NCI-H2171 treated with DMSO at 0.1 percent for 48 hours (cell line): ENCODE measurements around the gene CCDC183.
"Not testable (repeated sequence)": the region's sequence is repeated elsewhere in the genome, so short reads cannot be mapped to it uniquely, and the experiment has no call there.

Experiments
- DNase-seq: peaks from one replicate; lab custom pipeline; 2025; lab: John Stamatoyannopoulos, UW

Gene CCDC183

GRCh38 chr9:136796238-136796774 is at the start of gene CCDC183:
TSS of gene CCDC183 (plus strand) at chr9:136796338. CDS start at chr9:136796398, 60 bp downstream.
- no peak for DNase-seq

GRCh38 chr9:136746621-136747020 is 49.5 kb upstream of the CCDC183 start:
- DNase-seq: no peak

DNA sequence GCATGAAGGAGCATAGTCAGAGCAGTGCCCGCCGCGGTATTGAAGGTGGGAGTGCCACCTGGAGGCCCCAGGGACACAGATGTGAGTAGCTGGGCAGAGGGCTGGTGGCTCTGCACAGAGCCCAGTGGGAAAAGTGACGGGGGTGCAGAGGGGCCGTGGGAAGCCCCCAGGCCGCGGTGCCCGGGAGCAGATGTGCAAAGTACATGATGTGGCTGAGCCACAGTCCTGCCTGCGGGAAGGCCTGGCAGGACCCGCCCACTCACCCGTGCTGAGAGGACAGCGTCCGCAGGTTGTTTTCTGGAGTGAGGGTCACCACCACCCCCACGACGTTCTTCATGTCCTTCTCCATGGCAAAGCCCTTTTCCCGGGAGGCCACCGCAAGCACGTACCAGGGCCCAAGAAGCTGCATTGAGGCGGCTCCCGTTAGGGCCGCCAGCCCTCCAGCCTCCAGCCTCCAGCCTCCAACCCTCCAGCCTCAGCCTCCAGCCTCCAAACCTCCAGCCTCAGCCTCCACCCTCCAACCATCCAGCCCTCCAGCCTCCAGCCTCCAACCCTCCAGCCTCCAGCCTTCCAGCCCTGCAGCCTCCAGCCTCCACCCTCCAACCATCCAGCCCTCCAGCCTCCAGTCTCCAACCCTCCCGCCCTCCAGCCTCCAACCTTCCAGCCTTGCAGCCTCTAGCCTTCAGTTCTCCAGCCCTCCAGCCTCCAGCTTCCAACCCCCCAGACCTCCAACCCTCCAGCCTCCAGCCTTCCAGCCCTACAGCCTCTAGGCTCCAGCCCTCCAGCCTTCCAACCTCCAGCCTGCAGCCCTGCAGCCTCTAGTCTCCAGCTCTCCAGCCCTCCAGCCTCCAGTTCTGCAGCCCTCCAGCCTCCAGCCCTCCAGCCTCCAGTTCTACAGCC is 48.7 kb upstream of the CCDC183 start:
- DNase-seq: no peak

DNA sequence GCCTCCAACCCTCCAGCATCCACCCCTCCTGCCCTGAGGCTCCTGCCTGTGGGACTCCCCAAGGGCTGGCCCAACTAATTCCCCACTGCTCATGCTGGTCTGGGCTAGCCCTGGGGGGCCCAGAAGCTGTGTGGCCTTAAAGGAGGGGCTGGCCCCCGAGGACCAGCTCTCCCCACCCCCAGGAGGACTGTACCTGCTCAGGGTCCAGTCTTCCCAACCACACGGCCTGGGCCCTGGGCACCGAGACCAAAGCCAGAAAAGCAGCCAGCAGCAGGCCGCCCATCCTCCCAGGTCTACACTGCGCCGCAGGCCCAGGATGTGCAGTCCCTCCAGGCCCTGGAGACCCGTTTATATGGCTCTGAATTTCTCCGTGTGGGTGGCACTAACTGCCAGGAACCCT is 47.9 kb upstream of the CCDC183 start, which contains the start of gene LCN6:
LCN6 (minus strand) TSS at position 325 of the 400 bp plus-strand sequence; CDS start at position 283, 42 bp downstream.
- no peak for DNase-seq

GRCh38 chr9:136748666-136749611 is 47.2 kb upstream of the CCDC183 start:
- DNase-seq: no peak

GRCh38 chr9:136750526-136750925 is 45.6 kb upstream of the CCDC183 start:
- DNase-seq: no peak

GRCh38 chr9:136751244-136751643 is 44.9 kb upstream of the CCDC183 start:
- DNase-seq: no peak

DNA sequence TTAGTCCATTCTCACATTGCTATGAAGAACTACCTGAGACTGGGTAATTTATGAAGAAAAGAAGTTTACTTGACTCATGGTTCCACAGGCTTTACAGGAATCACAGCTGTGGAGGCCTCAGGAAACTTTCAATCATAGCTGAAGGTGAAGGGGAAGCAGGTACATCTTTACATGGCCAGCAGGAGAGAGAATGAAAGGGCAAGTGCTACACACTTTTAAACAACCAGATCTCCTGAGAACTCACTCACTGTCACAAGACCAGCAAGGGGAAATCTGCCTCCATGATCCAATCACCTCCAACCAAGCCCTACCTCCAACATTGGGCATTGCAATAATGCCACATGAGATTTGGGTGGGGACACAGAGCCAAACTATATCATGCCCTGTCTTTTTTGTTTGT is 44.3 kb upstream of the CCDC183 start:
- DNase-seq: no peak

DNA sequence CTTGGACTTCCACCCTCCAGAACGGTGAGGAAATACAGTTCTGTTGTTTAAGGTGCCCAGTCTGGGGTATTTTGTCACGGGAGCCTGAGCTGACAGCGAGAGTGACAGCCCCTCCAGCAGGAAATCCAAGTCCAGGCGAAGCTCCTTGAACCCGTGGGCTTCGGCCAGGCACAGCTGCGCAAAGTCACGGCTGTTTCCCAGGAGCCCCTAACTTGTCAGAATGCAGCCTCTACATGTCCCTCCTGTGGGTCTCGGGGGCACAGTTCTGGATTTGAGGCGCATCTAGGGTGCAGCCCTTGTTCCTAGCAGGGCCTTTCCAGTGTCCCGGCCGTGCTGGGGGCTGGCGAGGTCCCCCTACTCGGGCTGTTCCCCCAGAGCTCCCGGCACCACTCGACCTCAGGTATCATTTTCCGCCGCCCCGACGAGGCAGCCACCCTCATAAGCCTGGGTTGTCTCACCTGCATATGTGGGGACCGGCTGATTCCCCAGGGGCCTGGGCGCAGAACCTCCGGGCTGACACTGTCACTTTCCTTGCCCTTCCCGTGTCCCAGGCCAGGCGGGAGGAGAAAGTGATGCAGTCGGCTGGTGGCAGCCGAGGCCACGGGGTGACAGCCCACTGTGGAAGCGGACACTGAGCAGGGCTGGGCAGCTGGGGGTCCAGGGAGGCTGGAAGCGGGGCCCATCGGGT is 42.6 kb upstream of the CCDC183 start:
- DNase-seq: no peak

- no peak for DNase-seq
Observed at GRCh38 chr9:136754059-136754572, 42.0 kb upstream of the CCDC183 start.

GRCh38 chr9:136754626-136755301 is 41.4 kb upstream of the CCDC183 start:
- no peak for DNase-seq

DNA sequence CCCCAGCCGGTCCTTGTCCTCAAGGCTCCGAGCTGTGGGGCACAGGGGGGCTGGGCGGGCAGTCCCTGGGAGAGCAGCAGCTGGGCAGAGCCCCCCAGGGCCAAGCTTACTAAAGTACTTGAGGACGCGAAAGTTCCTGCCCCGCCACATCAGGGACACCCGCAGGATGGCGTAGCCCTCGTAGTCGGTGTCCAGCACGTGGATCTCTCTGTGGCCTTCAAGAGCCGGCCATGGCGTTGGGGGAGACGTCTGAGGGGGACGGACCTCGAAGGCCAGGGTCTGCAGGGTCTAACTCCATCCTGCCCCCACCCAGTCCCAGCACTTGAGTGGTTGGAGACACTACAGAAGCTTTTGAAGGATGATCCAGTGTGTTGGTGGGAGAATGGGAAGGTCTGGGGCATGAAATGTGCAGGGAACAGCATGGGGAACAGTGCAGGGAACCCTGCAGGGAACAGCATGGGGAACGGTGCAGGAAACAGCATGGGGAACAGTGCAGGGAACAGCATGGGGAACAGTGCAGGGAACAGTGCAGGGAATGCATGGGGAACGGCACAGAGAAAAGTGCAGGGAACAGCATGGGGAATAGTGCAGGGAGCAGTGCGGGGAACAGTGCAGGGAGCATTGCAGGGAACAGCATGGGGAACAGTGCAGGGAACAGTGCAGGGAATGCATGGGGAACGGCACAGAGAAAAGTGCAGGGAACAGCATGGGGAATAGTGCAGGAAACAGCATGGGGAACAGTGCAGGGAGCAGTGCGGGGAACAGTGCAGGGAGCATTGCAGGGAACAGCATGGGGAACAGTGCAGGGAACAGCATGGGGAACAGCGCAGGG is 40.6 kb upstream of the CCDC183 start:
- not testable (repeated sequence) for DNase-seq

DNA sequence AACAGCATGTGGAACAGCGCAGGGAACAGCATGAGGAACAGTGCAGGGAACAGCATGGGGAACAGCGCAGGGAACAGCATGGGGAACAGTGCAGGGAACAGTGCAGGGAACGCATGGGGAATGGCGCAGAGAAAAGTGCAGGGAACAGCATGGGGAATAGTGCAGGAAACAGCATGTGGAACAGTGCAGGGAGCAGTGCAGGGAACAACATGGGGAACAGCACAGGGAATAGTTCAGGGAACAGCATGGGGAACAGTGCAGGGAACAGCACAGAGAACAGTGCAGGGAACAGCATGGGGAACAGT is 40.1 kb upstream of the CCDC183 start:
- no peak for DNase-seq

DNA sequence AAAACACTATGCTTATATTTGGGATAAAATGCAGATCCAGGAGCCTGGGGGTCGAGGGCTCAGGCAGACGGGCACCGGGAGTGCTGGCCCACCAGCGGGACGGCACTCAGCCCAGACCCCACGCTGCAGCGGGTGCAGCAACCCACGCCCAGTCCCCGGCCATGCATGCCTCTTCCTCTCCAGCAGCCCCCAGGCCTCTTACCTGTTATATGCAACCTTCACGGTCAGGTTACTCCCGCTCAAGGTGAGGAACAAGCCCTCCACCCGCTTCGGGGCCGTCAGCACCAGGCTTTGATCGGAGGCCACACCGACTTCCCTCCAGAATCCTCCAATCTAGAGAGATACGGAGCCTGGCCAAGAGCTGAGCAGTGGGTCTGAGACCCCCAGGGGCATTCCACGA is 39.3 kb upstream of the CCDC183 start:
- DNase-seq: no peak

GRCh38 chr9:136757328-136757727 is 38.8 kb upstream of the CCDC183 start:
- DNase-seq: no peak

DNA sequence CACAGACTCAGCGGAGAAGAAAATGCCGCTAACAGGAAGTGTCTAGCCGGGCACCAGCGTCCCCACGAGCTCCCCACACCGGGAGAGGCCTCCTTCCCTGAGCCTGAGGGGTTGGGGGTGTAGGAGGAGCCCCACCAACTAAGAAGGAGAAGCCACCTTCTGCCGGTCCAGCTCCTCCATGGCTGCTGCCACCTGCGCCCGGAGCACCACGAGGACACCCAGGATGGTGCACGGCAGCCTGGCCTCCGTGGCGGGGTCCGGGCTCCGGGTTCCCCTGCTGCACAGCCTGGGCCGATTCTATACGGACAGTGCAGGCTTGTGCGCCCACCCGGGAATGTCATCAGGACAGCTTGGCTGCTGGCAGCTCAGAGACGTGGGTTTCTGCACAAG is 38.4 kb upstream of the CCDC183 start:
- DNase-seq: no peak

DNA sequence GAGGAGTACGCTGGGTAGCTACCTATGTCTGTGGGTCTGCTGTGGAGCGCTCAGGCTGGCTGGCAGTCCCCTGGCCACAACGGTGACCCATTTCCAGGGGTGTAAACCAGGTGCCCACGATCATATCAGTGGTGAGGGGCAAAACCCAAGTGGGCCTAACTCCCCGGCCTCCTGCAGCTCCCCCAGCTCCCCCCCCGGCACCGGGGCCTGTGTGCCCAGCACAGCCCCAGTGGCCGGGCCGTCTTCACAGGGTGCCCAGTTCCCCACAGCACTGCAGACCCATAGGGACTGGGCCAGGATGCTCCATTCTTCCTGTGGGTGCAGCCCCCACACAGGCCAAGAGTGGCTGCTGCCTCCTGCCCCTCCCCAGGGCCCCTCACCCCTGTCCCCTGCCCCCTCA is 37.1 kb upstream of the CCDC183 start:
- no peak for DNase-seq

- DNase-seq: no peak
Observed at GRCh38 chr9:136759436-136760325, 36.5 kb upstream of the CCDC183 start.

DNA sequence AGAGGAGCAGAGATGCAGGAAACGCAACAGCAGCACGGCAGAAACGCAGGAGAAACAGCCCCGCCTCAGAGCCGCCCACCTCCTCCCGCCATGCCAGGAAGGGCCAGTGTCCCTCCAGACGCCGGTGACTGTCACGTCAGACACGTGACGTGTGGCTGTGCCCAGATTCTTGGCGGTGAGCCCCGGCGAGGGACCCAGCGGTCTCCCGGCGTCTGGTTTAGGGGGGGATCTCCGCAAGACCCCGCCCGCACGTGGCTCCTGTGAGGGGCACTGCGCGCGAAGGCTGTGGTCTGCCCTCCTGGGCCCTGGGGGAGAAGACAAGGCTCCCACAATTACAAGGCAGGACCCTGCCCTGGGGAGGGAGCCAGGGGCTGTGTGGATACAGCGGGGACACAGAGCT is 35.7 kb upstream of the CCDC183 start:
- DNase-seq: no peak
